Smooth muscle cell of the brain vasculature (primary cell): ENCODE measurements around the gene GRK5.

Experiments
- DNase-seq: peaks from one replicate; pipeline ENCODE4 v3.0.0-alpha.2; 2012; ENCODE audit warnings: low read depth, low spot score

The GRK5 gene

GRCh38 chr10:119377958-119378736 is 170.8 kb downstream of the GRK5 start:
- no peak for DNase-seq

GRCh38 chr10:119378737-119379067 is 171.3 kb downstream of the GRK5 start:
- DNase-seq, result no peak

- DNase-seq, result no peak
Measured at GRCh38 chr10:119379466-119380071, 172.2 kb downstream of the GRK5 start.

- DNase-seq, result no peak
Measured at GRCh38 chr10:119383174-119383856, 175.9 kb downstream of the GRK5 start.

GRCh38 chr10:119384127-119384526 is 176.8 kb downstream of the GRK5 start:
- DNase-seq, result no peak

GRCh38 chr10:119386666-119387065 is 179.3 kb downstream of the GRK5 start:
- no peak for DNase-seq

- DNase-seq, result no peak
Measured at GRCh38 chr10:119388849-119389345, 181.5 kb downstream of the GRK5 start.

GRCh38 chr10:119391440-119392251 is 184.3 kb downstream of the GRK5 start:
- DNase-seq, result no peak

- no peak for DNase-seq
Measured at GRCh38 chr10:119393019-119393418, 185.6 kb downstream of the GRK5 start.

- no peak for DNase-seq
Measured at GRCh38 chr10:119393421-119393820, 186.1 kb downstream of the GRK5 start.

- no peak for DNase-seq
Measured at GRCh38 chr10:119393845-119394244, 186.5 kb downstream of the GRK5 start.

- DNase-seq, result no peak
Measured at GRCh38 chr10:119394657-119395279, 187.4 kb downstream of the GRK5 start.

GRCh38 chr10:119395280-119396007 is 188.1 kb downstream of the GRK5 start:
- DNase-seq, result no peak

GRCh38 chr10:119396008-119396708 is 188.8 kb downstream of the GRK5 start:
- no peak for DNase-seq

- DNase-seq, result no peak
Measured at GRCh38 chr10:119396709-119397071, 189.3 kb downstream of the GRK5 start.

GRCh38 chr10:119397416-119397815 is 190.0 kb downstream of the GRK5 start:
- DNase-seq, result no peak

- no peak for DNase-seq
Measured at GRCh38 chr10:119398996-119399395, 191.6 kb downstream of the GRK5 start.

- DNase-seq, result no peak
Measured at GRCh38 chr10:119399466-119399865, 192.1 kb downstream of the GRK5 start.

- peak; percentile 88 for DNase-seq
Measured at GRCh38 chr10:119401671-119402395, 194.5 kb downstream of the GRK5 start.
